DOHH2 (cell line): ENCODE data around the gene APC.

Experiments used
- CTCF ChIP-seq: fragments of 200-600 bp; sonication (generic); IDR thresholded peaks from one replicate; pipeline ENCODE4 v1.5.1; 2014; ENCODE audit warnings: antibody characterized with exemption, mild to moderate bottlenecking, low read depth, low read length; ENCODE audit not compliant: poor library complexity, severe bottlenecking
- EZH2phosphoT487 ChIP-seq: fragments of 200-600 bp; sonication (generic); IDR thresholded peaks from 2 replicates; pipeline ENCODE4 v1.6.1; 2017; ENCODE audit warnings: borderline replicate concordance, mild to moderate bottlenecking, antibody characterized with exemption, low read length, moderate library complexity, mixed read lengths

GRCh38 chr5:112718344-112718743 lies 19.3 kb upstream of the APC start:
- TF ChIP-seq CTCF: no peak
- no peak for TF ChIP-seq EZH2phosphoT487
